Lower lobe of right lung (tissue), 2 donors: ENCODE data around the gene ADGRG1. TPM values are rescaled to one million over a fixed set of nuclear protein-coding genes. Genes with fewer than 3 reads are reported as not detected.
A peak's percentile ranks its signal among the peaks of the same experiment; 100 is the strongest.

Experiments
- ATAC-seq, 2 donors: fragments of 200-7000 bp; cut with Tn5 transposase; one replicate each; pipeline ENCODE4 v1.9.1; 2020 to 2022; ENCODE audit warnings: mild to moderate bottlenecking in 2 of 2, moderate library complexity in 2 of 2
- DNase-seq: peaks from one replicate; pipeline ENCODE4 v3.0.0-alpha.2; 2020
- H3K27ac ChIP-seq: fragments of 200-600 bp; one replicate; pipeline ENCODE4 v1.8.0; 2022
- H3K27me3 ChIP-seq: fragments of 200-600 bp; one replicate; pipeline ENCODE4 v1.8.0; 2022; ENCODE audit warnings: low read depth
- H3K36me3 ChIP-seq: fragments of 200-600 bp; one replicate; pipeline ENCODE4 v1.8.0; 2022; ENCODE audit warnings: mild to moderate bottlenecking
- H3K4me1 ChIP-seq: fragments of 200-600 bp; one replicate; pipeline ENCODE4 v1.8.0; 2022
- H3K4me3 ChIP-seq: fragments of 200-600 bp; one replicate; pipeline ENCODE4 v1.8.0; 2022; ENCODE audit warnings: mild to moderate bottlenecking
- H3K9me3 ChIP-seq: fragments of 200-600 bp; one replicate; pipeline ENCODE4 v1.8.0; 2022
- CTCF ChIP-seq: fragments of 200-600 bp; IDR thresholded peaks from one replicate; pipeline ENCODE4 v1.8.0; 2022; ENCODE audit warnings: antibody characterized with exemption, mild to moderate bottlenecking
- intact Hi-C: fragments of 100-400 bp; cut with DNase I; formaldehyde crosslinking; loops from one replicate; pipeline ENCODE4 v1.11.0; 2022
- total RNA-seq: library from RNA; stranded (reverse); fragmentation: NEBNext Ultra II Directional; extraction: Animal tissue kit (Norgen Biotek cat#: 25700); gene quantifications from one replicate; pipeline ENCODE4 v1.2.1, GENCODE V29; 2021
- donor health status: DM: no; HTN: yes; CAD: no; lungs with severe emphysema.

The ADGRG1 gene
- total RNA-seq, 1 donor from 2014 or later, result 37.9 TPM

- H3K9me3 ChIP-seq, result no peaks in the 10 kb centered on the region
- TF ChIP-seq CTCF, result no peak
- peaks cover 12% of the 10 kb centered on the region for H3K4me1 ChIP-seq
- no peak overlapping the region for H3K4me3 ChIP-seq
- no peak for DNase-seq
- intact Hi-C loops, result loop anchor here (10.0 kb wide), 1 partner anchor 54 kb away; no protein-coding TSS in a partner anchor
- H3K27ac ChIP-seq, result no peak overlapping the region
- H3K36me3 ChIP-seq, result no peaks in the 10 kb centered on the region
- ATAC-seq, result peak; percentile 39 to 51
- no peaks in the 10 kb centered on the region for H3K27me3 ChIP-seq
These were observed 37.8 kb upstream of the ADGRG1 start for GRCh38 chr16:57590654-57591085.

GRCh38 chr16:57591086-57591869 lies 37.2 kb upstream of the ADGRG1 start:
- no peaks in the 10 kb centered on the region for H3K9me3 ChIP-seq
- TF ChIP-seq CTCF, result peak; percentile 92
- intact Hi-C loops, result loop anchor here (10.0 kb wide), 1 partner anchor 54 kb away; no protein-coding TSS in a partner anchor
- H3K27ac ChIP-seq, result no peak overlapping the region
- peaks cover 12% of the 10 kb centered on the region for H3K4me1 ChIP-seq
- H3K36me3 ChIP-seq, result no peaks in the 10 kb centered on the region
- no peak overlapping the region for H3K4me3 ChIP-seq
- no peaks in the 10 kb centered on the region for H3K27me3 ChIP-seq
- ATAC-seq, result peak; percentile 92 to 93
- peak; percentile 79 for DNase-seq

- no peak for TF ChIP-seq CTCF
- intact Hi-C loops, result loop anchor here (10.0 kb wide), 1 partner anchor 53 kb away; no protein-coding TSS in a partner anchor
- no peak for DNase-seq
- H3K36me3 ChIP-seq, result no peaks in the 10 kb centered on the region
- H3K27me3 ChIP-seq, result no peaks in the 10 kb centered on the region
- H3K9me3 ChIP-seq, result no peaks in the 10 kb centered on the region
- no peak overlapping the region for H3K4me3 ChIP-seq
- peaks cover 12% of the 10 kb centered on the region for H3K4me1 ChIP-seq
- ATAC-seq, result no peak
- H3K27ac ChIP-seq, result peak overlapping the region; percentile 46
These were observed 36.5 kb upstream of the ADGRG1 start for GRCh38 chr16:57591870-57592485.

GRCh38 chr16:57592591-57593003 lies 35.8 kb upstream of the ADGRG1 start:
- Histone ChIP-seq H3K4me1 (peaks cover 12% of the 10 kb centered on the region), H3K27me3 (no peaks in the 10 kb centered on the region), H3K9me3 (no peaks in the 10 kb centered on the region), H3K27ac (peak overlapping the region; percentile 46), H3K4me3 (no peak overlapping the region), H3K36me3 (no peaks in the 10 kb centered on the region)
- DNase-seq (no peak), ATAC-seq (peak; percentile 68 to 74)
- intact Hi-C loops, result loop anchor here (10.0 kb wide), 1 partner anchor 52 kb away; no protein-coding TSS in a partner anchor
- no peak for TF ChIP-seq CTCF

GRCh38 chr16:57593021-57593420 lies 35.4 kb upstream of the ADGRG1 start:
- intact Hi-C loops, result loop anchor here (10.0 kb wide), 1 partner anchor 52 kb away; no protein-coding TSS in a partner anchor

More at GRCh38 chr16:57593021-57593420, 35.4 kb upstream of the ADGRG1 start:
- DNase-seq (no peak), ATAC-seq (no peak)
- TF ChIP-seq CTCF, result no peak
- no peak overlapping the region for H3K27ac ChIP-seq
- no peak overlapping the region for H3K4me3 ChIP-seq
- H3K27me3 ChIP-seq, result no peaks in the 10 kb centered on the region
- H3K4me1 ChIP-seq, result peaks cover 12% of the 10 kb centered on the region
- H3K9me3 ChIP-seq, result no peaks in the 10 kb centered on the region
- no peaks in the 10 kb centered on the region for H3K36me3 ChIP-seq
